GM12892 (cell line): ENCODE measurements around the gene GALNT2.

ENCODE experiments used
- POLR2A ChIP-seq: IDR thresholded peaks from 2 replicates; pipeline ENCODE4 v1.6.1; 2011; ENCODE audit warnings: low read depth, low read length, control low read depth
- POLR2AphosphoS5 ChIP-seq: IDR thresholded peaks from 2 replicates; pipeline ENCODE4 v1.6.1; 2011; ENCODE audit warnings: low read depth, low read length, control low read depth
- TAF1 ChIP-seq: IDR thresholded peaks from 2 replicates; pipeline ENCODE4 v1.6.1; 2011; ENCODE audit warnings: low read depth, mild to moderate bottlenecking, control low read depth, low read length, borderline replicate concordance

DNA sequence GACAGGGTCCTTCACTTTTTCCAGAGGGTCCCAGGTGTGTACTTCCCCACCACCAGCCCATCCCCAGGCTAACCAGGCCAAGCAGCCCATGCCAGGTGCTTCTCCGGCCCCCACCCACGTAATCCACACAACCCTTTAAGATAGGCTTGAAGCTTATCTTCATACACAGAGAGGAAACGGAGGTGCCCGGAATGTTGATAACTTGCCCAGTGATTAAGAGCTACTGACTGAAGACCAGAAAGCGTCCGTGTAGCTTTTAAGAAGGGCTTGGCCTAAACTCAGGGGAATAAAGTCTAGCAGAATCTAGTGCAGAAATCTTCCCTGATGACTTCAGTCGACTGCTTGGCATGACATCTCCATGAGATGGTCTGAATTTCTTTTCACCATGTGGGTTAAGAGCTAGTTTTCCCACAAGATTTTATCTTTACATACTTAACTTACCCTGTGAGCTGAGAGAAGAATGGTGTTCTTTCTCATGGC, 138.7 kb downstream of the GALNT2 start:
- TF ChIP-seq POLR2A (no peak), TAF1 (no peak), POLR2AphosphoS5 (no peak)
